CD4-positive, alpha-beta T cell treated with Interferon alpha-2 for 1 hour (primary cell): ENCODE results near the gene UBE2D2.
"Not testable (repeated sequence)": the region's sequence is repeated elsewhere in the genome, so short reads cannot be mapped to it uniquely, and the experiment has no call there.

Experiments
- DNase-seq, 2 donors: peaks; one replicate each; pipeline ENCODE4 v3.0.0-alpha.2; 2020 to 2022

Gene UBE2D2

GRCh38 chr5:139588116-139588515, 27.0 kb downstream of the UBE2D2 start:
- not testable (repeated sequence) for DNase-seq

- no peak for DNase-seq
Observed at GRCh38 chr5:139588962-139589361, 27.8 kb downstream of the UBE2D2 start.

GRCh38 chr5:139592289-139592688, 31.1 kb downstream of the UBE2D2 start:
- DNase-seq: no peak

- not testable (repeated sequence) for DNase-seq
Observed at GRCh38 chr5:139593076-139593475, 31.9 kb downstream of the UBE2D2 start.

- no peak for DNase-seq
Observed at GRCh38 chr5:139593716-139594319, 32.7 kb downstream of the UBE2D2 start.

GRCh38 chr5:139597134-139597533, 36.0 kb downstream of the UBE2D2 start:
- no peak for DNase-seq

GRCh38 chr5:139598601-139598965, 37.4 kb downstream of the UBE2D2 start:
- not testable (repeated sequence) for DNase-seq

- no peak for DNase-seq
Observed at GRCh38 chr5:139600336-139600949, 39.3 kb downstream of the UBE2D2 start.

- no peak for DNase-seq
Observed at GRCh38 chr5:139601429-139601828, 40.3 kb downstream of the UBE2D2 start.

- not testable (repeated sequence) for DNase-seq
Observed at GRCh38 chr5:139601948-139602347, 40.8 kb downstream of the UBE2D2 start.

GRCh38 chr5:139605887-139606286, 44.7 kb downstream of the UBE2D2 start:
- DNase-seq: no peak

GRCh38 chr5:139611703-139612584, 50.8 kb downstream of the UBE2D2 start:
- DNase-seq: no peak

- DNase-seq: no peak
Observed at GRCh38 chr5:139619861-139620260, 58.7 kb downstream of the UBE2D2 start.

GRCh38 chr5:139625398-139625797, 64.3 kb downstream of the UBE2D2 start:
- not testable (repeated sequence) for DNase-seq

- DNase-seq: no peak
Observed at GRCh38 chr5:139630855-139631254, 69.7 kb downstream of the UBE2D2 start.

GRCh38 chr5:139631520-139632165, 70.5 kb downstream of the UBE2D2 start:
- no peak for DNase-seq

- DNase-seq: peak; percentile 72 to 74
Observed at GRCh38 chr5:139633295-139634027, 72.3 kb downstream of the UBE2D2 start.

- no peak for DNase-seq
Observed at GRCh38 chr5:139634028-139634325, 72.8 kb downstream of the UBE2D2 start.

GRCh38 chr5:139634541-139634940, 73.4 kb downstream of the UBE2D2 start:
- no peak for DNase-seq

GRCh38 chr5:139635191-139635590, 74.1 kb downstream of the UBE2D2 start:
- no peak for DNase-seq

GRCh38 chr5:139635606-139636206, 74.6 kb downstream of the UBE2D2 start:
- DNase-seq: peak; percentile 46

GRCh38 chr5:139636207-139636792, 75.2 kb downstream of the UBE2D2 start:
- DNase-seq: peak; percentile 78 to 87
